NCI-H2196 treated with DMSO at 0.1 percent for 48 hours (cell line): ENCODE data around the gene SMYD3.
"Not testable (repeated sequence)": the region's sequence is repeated elsewhere in the genome, so short reads cannot be mapped to it uniquely, and the experiment has no call there.

Experiments
- DNase-seq: peaks from one replicate; lab custom pipeline; 2025; ENCODE audit not compliant: unreplicated experiment; lab: John Stamatoyannopoulos, UW

SMYD3 gene

DNA sequence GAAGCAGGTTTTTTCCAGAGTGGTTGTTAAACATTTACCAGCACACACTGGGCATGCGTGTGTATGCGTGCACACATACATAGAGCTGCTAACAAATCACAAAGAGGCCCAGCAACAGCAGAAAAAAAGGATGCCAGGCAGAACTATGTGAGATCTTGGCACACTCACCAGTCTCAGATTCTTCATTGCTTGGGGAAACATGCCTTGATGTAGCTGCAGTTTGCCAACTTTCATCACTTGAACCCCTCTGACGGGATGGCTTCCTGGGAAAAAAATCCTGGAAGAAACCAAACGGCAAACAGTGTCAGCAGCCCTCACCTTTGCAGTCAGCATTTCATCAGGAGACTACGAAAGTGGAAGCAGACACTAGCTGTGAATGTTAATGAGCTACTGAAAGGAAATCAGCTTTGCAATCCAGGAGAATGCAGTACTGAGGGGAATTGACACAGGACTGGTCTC, 743.2 kb downstream of the SMYD3 start:
- no peak for DNase-seq

DNA sequence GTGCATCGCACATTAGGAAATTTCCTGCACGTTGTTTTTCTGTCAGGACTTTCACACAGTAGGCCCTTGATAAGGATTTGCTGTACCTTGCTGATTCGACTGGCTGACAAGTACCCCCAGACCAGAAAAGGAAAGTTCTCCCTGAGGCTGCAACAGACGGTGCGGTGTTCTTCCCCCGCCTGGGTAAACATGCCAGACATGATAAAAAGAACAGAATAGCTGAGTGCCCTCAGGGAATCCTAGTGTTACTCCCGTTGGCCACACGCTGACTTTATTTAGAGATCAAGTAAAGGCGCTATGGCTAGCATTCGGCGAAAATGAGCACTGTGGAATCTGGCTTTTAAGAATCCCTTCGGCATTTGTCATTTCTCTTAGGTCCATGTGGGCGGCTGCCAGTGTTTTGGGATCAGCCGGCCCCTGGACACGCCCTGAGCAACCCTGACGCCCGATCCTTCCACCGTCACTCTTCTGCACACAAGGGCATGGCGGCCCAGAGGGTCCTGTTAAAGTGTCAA, 744.6 kb downstream of the SMYD3 start:
- DNase-seq = no peak

DNA sequence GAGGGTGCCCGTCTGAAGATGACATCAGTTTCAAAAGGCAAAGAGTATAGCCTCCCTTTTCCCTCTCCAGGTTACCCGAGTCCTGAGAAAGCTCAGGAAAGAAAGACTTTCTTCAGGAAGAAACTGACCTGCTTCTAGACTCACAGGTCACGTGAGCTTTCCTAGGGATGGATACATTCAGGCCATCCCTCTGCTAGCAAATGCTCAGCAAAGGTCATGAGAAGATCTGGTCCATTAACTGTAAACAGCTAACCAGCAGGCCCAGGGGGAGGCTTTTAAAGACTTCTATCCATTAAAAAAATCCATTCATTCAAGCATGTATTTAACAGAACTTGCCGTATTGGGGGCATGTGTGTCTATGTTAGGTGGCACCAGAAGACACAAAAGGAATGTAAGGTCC, 746.8 kb downstream of the SMYD3 start:
- no peak for DNase-seq

DNA sequence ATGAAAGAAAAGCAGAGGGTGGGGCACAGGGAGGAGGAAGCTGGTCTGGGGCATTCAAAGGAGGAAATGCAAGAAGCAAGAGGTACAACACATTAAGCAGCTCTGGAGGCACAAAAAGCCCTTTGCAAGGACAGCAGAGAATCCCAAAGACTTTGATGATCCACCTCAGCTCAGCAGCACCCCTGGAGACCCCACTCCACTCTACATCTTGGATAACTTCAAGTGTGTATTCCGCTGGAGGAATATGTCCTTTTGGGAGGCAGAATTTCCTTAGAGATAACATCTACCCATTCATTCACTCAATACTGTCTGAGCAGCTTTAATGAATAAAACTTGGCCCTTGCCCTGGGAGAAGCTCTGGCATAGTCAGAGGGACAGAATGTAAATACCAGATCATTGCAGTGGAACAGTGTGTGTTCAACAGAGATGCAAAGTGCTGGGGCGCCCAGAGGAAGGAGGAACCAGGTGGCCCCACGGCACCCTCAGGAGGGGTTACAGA, 752.6 kb downstream of the SMYD3 start:
- DNase-seq = no peak

DNA sequence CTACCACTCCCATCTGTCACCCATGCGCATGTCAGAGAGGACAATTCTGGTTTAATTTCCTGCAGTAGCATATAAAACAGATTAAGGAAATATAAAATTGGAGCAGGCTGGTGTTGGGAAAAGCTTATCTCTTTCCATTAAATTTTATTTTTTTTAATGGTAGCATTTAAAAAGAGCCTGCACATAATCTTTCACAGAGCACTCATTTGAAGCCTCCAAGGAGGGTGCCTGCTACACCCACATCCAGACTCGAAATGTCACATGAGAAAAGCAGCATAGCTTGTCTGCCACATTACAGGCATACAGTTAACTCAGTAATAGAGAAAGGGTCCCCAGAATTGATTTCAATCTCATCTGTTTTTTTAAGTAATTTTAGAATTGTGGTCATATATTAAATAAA, 753.3 kb downstream of the SMYD3 start:
- no peak for DNase-seq

DNA sequence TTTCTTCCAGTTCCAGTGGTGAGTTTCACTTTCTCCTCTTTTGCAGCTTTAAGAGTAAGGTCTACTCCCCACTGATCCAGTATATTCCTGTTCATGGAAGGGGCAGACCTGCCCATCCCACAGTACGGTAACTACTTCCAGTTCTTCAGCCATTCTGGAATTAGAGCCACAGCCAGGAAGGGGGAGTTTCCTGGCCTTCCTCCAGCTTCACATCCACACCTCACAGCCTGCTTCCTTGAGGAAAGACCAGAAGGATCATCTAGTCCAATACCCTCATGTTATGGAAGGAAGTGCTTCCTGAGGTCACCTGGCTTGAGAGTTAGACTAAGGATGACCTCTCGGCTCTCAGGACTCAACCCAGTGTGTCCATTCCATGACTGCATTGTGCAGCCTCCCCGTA, 754.5 kb downstream of the SMYD3 start:
- DNase-seq = no peak

DNA sequence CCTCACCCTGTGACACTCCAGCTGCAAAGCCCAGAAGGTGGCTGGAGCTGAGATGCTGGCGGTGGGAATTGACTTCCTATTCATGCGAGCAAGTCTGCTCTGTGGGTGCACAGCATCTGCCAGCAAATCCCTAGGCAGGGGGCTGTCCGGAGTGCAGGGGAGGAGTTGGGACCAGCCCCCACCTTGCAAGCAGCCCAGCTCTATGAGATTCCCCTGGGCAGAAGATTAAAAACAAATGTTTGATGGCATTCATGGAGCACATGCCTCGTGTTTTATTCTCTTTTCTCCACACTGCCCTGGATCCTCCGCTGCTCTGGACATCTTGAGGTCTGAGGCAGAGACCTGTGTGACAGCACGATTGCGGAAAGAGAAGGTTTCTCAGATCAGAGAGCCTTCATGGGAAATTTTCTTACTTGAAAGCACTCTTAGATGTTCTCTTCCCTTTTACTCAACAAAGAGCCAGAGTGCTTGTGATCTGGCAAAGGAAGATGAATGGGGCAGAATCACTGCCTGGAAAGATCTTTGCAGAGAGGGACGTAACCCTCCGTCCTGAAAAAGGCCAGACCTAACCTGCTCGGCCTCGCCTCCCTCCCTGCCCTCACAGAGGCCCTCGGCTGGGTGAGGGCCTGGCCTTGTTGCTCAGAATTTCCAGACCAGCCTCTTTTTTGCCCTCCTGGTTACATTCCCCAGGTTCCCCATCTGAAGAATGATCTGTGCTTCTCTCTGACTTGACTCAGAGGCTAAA, 755.2 kb downstream of the SMYD3 start:
- DNase-seq = no peak

DNA sequence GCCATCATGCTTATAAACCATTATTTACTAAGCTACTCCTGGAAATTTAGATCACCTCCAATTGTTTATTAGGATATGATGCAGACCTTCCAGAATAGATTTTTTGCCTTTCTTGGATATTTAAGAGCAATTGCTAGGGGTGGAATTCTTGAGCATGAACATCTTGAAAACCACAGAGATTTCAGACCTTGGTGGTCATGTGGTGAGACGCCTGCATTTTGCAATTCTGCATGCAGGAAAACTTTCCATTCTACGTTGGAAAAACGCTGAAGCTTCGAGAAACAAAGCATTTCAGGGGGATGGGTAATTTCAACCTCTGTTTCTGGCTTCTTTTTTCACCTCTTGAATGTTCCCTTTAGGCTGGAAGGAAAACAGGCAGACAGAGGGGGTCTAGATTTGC, 756.0 kb downstream of the SMYD3 start:
- DNase-seq = no peak

DNA sequence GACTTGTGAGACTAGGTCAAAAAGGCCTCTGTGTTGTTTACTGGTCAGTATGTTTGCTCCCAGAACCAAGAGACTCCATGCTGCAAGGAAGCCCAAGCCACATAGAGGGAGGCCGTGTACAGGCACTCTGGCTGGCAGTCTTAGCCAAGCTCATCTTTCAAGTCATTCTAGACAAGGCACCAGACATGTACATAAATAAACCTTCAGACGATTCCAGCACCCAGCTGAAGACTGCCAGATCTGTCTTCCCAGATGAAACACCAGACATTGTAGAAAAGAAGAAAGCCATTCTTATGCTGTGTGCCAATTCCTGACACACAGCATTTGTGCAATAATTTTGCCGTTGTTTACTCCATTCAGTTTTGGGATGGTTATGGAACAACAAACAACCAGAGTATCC, 756.8 kb downstream of the SMYD3 start:
- DNase-seq = no peak

DNA sequence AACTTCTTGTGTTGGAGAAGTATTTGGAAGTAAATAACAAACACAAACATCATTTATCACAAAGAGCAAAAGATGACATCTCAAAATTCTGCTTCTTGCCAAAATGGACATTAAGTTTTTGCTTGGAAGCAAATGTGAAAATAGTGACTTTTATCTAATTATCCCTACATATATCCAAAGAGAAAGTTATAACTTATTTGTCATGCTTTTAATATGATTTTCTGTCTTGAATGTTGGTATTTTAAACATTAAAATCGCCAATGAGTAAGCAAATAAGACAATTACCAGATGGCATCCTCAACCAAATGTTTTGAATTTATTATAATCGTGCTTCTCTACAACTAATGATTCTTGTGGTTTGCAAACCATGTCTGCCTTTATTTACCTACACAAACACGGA, 758.0 kb downstream of the SMYD3 start:
- DNase-seq = no peak

DNA sequence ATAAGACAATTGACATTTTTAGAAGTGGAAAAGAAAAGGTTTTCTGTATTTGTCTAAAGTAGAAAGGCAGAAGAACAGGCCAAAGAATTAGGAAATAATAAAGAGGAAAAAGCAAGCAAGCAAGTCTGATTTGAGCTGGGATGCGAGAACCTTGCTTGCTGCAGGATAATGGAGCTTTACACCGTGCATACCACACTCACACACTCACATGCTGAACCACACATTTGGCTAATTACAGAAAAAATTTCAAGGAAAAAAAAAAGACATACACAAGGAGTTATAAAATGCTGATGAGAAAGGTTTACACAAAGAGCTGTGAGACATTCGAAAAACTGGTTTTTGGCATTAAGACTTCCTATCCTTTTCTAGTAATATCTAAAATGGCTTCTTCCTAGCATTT, 758.4 kb downstream of the SMYD3 start:
- no peak for DNase-seq

DNA sequence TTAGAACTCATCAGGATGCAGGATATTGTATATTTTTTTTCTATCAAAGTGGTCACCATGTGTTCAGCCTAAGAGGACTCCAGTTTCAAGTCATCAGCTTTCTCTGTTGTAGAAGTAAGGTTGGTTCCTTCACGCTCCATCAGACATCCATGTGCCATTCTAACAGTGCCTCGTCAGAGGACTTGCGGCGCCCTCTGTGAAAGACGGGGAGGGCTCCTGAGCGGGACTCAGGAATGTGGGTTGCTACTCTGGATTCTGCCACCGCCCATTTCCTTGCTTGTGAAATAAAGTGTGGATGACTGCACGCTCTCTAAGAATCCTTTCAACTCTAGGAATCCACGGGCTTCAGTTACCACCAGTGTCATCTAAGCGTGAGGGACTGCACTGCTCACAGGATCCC, 758.8 kb downstream of the SMYD3 start:
- no peak for DNase-seq

DNA sequence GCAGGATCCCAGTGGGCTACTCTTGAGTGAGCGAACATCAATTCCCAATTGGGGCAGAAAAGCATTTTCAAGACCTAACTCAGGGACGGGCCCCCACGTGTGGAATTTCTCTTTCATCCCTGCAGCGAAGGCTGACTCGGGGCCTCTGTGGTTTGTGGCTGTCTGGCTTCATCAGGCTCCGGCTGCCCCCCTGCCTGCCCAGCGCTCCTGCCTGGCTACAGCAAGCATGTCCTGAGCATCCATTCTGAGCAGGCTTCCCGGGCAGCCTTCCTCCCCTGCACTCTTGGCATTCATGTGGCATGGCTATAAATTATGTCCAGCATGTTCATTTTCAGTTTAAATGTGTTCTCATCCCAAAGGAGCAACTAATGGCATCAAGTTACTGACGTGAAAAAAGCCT, 764.2 kb downstream of the SMYD3 start:
- DNase-seq = no peak

DNA sequence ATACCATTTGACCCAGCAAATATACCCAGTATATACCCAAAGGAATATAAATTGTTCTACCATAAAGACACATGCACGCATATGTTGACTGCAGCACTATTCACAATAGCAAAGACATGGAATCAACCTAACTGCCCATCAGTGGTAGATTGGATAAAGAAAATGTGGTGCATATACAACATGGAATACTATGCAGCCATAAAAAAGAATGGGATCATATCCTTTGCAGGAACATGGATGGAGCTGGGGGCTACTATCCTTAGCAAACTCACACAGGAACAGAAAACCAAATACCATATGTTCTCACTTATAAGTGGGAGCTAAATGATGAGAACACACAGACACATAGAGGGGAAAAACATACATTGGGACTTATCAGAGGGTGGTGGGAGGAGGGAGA, 766.7 kb downstream of the SMYD3 start:
- DNase-seq = not testable (repeated sequence)

DNA sequence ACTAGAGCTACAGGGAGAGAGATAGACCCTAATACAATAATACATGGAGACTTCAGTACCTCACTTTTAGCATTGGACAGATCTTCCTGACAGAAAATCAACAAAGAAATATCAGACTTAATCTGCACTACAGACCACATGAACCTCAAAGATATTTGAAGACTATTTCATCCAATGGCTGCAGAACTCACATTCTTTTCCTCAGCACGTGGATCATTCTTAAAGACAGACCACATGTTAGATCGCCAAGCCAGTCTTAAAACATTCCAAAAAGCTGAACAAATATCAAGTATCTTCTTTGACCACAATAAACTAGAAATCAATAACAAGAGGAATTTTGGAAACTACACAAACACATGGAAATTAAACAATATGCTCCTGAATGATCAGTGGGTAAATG, 776.3 kb downstream of the SMYD3 start:
- no peak for DNase-seq

DNA sequence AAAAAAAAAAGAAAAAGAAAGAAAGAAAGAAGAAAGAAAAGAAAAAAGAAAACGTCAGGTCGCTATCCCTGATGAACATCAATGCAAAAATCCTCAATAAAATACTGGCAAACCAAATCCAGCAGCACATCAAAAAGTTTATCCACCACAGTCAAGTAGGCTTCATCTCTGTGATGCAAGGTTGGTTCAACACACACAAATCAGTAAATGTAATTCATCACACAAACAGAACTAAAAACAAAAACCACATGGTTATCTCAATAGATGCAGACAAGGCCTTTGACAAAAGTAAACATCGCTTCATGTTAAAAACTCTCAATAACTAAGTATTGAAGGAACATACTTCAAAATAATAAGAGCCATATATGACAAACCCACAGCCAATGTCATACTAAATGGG, 779.0 kb downstream of the SMYD3 start:
- not testable (repeated sequence) for DNase-seq

DNA sequence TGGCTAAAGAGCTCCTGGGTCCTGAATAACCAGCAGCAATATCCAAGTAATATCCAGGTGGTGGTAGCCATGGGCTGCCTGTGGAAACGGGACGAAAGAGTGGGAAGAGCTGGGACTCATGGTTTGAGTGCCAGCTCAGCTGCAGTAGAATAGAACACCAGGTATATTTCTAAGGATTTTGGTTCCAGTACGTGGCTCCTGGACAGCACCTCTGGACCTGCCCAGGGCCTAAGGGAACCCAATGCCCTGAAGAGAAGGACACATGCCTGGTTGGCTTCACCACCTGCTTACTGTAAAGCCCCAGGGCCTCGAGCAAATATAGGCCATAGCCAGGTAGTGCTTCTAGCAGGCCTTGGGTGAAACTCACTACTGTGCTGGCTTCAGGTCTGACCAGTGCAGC, 785.6 kb downstream of the SMYD3 start:
- no peak for DNase-seq

DNA sequence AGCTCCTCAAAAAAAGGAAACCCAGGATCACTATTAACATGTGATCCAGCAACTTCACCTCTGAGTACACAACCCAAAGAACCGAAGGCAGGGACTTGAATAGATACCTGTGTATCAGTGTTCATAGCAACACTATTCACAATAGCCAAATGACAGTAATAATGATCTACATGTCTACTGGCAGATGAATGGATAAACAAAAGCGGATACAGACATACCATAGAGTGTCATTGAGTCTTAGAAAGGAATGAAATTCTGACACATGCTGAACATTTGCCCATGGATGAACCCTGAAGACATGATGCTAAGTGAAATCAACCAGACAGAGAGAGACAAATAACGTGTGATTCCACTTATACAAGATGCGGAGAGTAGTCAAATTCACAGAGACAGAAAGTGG, 788.1 kb downstream of the SMYD3 start:
- DNase-seq = no peak

DNA sequence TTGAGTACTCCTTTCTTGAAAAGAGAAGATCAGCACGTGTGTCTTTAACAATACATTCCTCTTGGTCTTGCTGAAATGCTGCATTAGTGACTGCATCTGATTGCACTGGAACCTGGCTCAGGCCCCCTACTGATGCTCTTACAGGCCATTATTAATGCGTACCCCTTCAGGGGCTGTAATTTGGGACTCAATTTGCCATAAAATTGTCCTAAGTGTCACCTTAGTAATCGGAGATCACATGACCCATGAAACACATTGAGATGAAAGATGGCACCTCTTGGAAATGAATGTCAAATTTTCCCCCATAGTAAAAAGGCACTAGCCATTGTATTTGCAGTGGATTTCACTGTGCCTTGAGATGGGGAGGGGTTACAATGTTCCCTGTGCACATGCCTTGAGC, 789.0 kb downstream of the SMYD3 start:
- no peak for DNase-seq

DNA sequence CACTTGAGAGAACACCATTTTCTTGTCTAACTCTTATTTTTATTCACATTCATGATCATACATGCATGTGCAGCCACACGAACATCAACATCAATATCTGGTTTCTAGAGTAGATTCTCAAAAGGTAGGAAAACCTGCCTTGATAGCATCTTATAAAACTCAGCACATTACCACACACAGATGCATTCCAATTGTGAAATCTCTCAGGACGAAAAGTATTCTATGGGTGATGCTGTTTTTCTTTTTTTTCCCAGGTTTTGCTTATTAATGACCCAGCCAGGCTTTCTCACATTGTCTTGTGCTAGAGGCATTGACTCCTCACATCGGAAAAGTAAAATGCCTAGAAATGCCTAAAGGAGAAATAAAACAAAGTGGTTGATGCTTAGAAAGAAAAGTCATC, 789.5 kb downstream of the SMYD3 start:
- no peak for DNase-seq

DNA sequence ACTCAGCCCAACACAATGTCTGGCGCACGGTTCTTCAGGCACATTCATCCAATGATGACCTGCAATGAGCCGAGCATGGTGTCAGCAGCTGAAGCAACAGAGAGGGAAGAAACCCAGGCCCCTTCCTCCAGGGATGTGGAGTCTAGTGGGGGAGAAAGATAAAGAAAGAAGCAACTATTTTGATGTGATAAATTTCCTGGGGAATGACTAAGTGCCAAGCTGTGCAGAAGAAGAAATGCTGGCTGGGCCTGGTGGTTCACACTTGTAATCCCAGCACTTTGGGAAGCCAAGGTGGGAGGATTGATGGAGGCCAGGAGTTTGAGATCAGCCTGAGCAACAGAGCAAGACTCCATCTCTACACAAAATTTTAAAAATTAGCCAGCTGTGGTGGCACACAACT, 790.5 kb downstream of the SMYD3 start:
- DNase-seq = no peak

DNA sequence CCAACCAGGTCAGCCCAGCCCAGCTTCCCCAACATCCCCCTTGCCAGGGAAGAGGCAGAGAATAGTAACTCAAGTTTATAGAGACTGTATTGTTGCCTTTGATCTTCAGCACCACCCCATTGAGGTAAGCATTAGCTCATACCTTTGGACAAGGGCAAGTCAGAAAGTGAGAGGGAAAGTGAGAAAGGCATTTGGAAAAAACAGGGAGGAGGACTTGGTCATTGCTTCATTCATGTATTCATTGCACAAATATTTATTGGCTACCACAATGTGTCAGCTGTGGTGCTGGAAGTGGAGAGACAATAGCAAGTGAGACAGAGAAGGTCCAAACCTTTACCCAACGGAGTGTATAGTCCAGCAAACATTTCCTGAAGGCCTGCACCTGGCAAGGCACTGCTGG, 791.1 kb downstream of the SMYD3 start:
- no peak for DNase-seq

DNA sequence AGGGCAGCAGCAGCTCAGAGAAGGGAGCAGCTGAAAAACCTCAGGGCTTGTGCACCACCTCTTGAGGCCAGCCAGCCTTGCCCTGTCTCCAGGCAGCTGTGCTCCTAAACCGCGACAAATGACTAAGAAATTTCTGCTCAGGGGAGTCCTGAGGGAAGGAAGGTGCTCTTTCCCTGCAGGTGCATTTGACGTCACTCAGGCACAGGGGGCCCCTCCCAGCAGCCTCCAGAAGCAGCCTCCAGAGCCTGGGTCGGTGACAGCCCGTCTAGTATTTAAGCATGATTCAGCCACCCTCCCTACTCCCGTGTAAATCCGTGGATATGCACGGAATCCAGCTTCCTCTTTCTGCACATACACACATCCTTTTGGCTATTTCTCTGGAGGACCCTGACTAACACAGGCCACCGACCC, 791.8 kb downstream of the SMYD3 start:
- no peak for DNase-seq
